Measurements from ENCODE around the gene SALL3. TPM values are rescaled to one million over a fixed set of nuclear protein-coding genes. Genes with fewer than 3 reads are reported as not detected.

SALL3 gene
- total RNA-seq, 4 donors from 2014 or later, result not detected

- H3K36me3 ChIP-seq, result no peaks in the 10 kb centered on the region
- WGBS, 2 donors (ENCODE audit: low coverage in 1 of 2), result 100% methylated on average over 2 to 5 of the region's 9 CpGs
- H3K4me1 ChIP-seq, result no peaks in the 10 kb centered on the region
- no peak for TF ChIP-seq POLR2AphosphoS5 (IDR thresholded peaks at IDR 0.05)
- no peak for TF ChIP-seq EP300 (IDR thresholded peaks at IDR 0.05)
- no peak for TF ChIP-seq POLR2A (IDR thresholded peaks at IDR 0.05)
- no peak for TF ChIP-seq CTCF (IDR thresholded peaks at IDR 0.05)
- ATAC-seq, result no peak
- H3K9me3 ChIP-seq, result peaks cover 0 to 19% (median 0%) of the 10 kb centered on the region in 3 donors
- peaks cover 33% of the 10 kb centered on the region for H3K27me3 ChIP-seq
- H3K27ac ChIP-seq, result no peak overlapping the region
- no peak overlapping the region for H3K4me3 ChIP-seq
Measured at GRCh38 chr18:79007440-79007839, 27.8 kb downstream of the SALL3 start.

- Histone ChIP-seq H3K27ac (no peak overlapping the region), H3K27me3 (peaks cover 33% of the 10 kb centered on the region), H3K4me1 (no peaks in the 10 kb centered on the region), H3K36me3 (no peaks in the 10 kb centered on the region), H3K4me3 (no peak overlapping the region), H3K9me3 (peaks cover 0 to 19% (median 0%) of the 10 kb centered on the region in 3 donors)
- WGBS, 2 donors (ENCODE audit: low coverage in 1 of 2), result 81% methylated on average over 5 of the region's 21 CpGs; no CpG with 5 or more reads in 1 of the 2 donors
- no peak for ATAC-seq
- TF ChIP-seq POLR2AphosphoS5 (IDR thresholded peaks at IDR 0.05) (no peak), EP300 (IDR thresholded peaks at IDR 0.05) (no peak), CTCF (IDR thresholded peaks at IDR 0.05) (no peak), POLR2A (IDR thresholded peaks at IDR 0.05) (no peak)
Measured at GRCh38 chr18:79008356-79008940, 28.8 kb downstream of the SALL3 start.

- no peak for TF ChIP-seq CTCF (IDR thresholded peaks at IDR 0.05)
- TF ChIP-seq POLR2A (IDR thresholded peaks at IDR 0.05), result no peak
- TF ChIP-seq POLR2AphosphoS5 (IDR thresholded peaks at IDR 0.05), result no peak
- TF ChIP-seq EP300 (IDR thresholded peaks at IDR 0.05), result no peak
- WGBS, 2 donors (ENCODE audit: low coverage in 1 of 2), result 72 to 81% methylated on average over 9 of the region's 9 CpGs
- peaks cover 31% of the 10 kb centered on the region for H3K27me3 ChIP-seq
- peaks cover 0 to 19% (median 0%) of the 10 kb centered on the region in 3 donors for H3K9me3 ChIP-seq
- no peaks in the 10 kb centered on the region for H3K36me3 ChIP-seq
- no peaks in the 10 kb centered on the region for H3K4me1 ChIP-seq
- no peak overlapping the region for H3K4me3 ChIP-seq
- H3K27ac ChIP-seq, result no peak overlapping the region
- ATAC-seq, result no peak
Measured at GRCh38 chr18:79010802-79011201, 31.2 kb downstream of the SALL3 start.

GRCh38 chr18:79011300-79011870, 31.8 kb downstream of the SALL3 start:
- ATAC-seq, result no peak

More at GRCh38 chr18:79011300-79011870, 31.8 kb downstream of the SALL3 start:
- 69 to 95% methylated on average over 3 to 8 of the region's 17 CpGs for WGBS, 2 donors (ENCODE audit: low coverage in 1 of 2)
- no peaks in the 10 kb centered on the region for H3K4me1 ChIP-seq
- no peaks in the 10 kb centered on the region for H3K36me3 ChIP-seq
- H3K27ac ChIP-seq, result no peak overlapping the region
- no peak for TF ChIP-seq POLR2A (IDR thresholded peaks at IDR 0.05)
- TF ChIP-seq CTCF (IDR thresholded peaks at IDR 0.05), result no peak
- no peak for TF ChIP-seq EP300 (IDR thresholded peaks at IDR 0.05)
- TF ChIP-seq POLR2AphosphoS5 (IDR thresholded peaks at IDR 0.05), result no peak
- H3K4me3 ChIP-seq, result no peak overlapping the region
- H3K27me3 ChIP-seq, result peaks cover 26% of the 10 kb centered on the region
- H3K9me3 ChIP-seq, result peaks cover 0 to 19% (median 0%) of the 10 kb centered on the region in 3 donors

Measured in gastroesophageal sphincter (tissue), 4 donors.